Ovary (tissue), 3 donors: ENCODE measurements around the gene S100A10.

Experiments
- EP300 ChIP-seq: sonication (generic); formaldehyde crosslinking; IDR thresholded peaks from one replicate; pipeline ENCODE4 v1.6.1; 2017; ENCODE audit warnings: antibody characterized with exemption
- POLR2A ChIP-seq: fragments of 450-650 bp; IDR thresholded peaks from one replicate; pipeline ENCODE4 v1.6.1; 2017; ENCODE audit warnings: antibody characterized with exemption, mild to moderate bottlenecking, moderate library complexity
- TF ChIP-seq, protein P1 (sequence below), 3 donors: fragments of 450-650 bp in 2 of 3; fragments of 200-600 bp in 1 of 3; IDR thresholded peaks; one replicate each; pipeline versions ENCODE4 v1.5.1 to v1.8.0; 2016 to 2022; ENCODE audit warnings: antibody characterized with exemption in 3 of 3, mild to moderate bottlenecking in 1 of 3
- donor health status: DM: no; HTN: no; CAD: no.

DNA sequence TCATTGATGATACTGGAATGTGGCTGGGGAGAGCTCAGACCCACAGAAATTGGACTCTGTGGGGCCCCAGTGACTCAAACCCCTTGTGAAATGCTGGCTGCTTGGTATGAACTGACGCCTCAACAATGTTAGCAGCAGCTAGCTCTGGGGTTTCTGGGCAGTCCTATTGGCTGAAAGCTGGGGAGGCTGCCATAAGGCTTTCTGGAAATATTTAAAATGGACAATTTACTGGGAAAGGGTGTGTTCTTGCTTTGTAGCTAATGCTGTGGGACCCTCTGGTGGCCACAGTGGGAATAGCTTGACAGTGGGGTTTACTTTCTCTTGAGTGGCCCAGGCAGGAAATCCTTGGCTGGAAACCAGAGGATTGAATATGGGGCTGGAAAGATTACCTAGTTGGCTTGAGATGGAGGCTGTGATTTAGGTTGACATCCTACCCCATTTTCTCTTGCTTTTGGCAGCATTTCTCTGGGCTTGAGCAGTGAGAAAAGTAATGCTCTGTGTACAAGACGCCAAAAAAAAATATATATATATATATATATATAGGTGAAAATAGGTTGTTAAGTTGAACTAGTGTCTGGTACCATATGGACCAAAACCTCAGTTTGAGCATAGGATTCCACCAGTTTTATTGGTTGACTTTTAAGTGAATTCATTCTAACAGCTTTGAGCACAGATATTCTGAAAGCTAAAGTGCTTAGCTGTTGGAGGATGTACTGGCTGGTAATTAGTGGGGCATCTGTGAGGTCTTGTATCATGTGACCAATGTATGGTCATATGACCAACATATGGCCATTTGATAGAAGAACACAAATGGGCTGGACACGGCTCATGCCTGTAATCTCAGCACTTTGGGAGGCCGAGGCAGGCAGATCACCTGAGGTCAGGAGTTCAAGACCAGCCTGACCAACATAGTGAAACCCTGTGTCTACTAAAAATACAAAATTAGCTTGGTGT is 8.2 kb upstream of the S100A10 start:
- TF ChIP-seq, protein P1, sequence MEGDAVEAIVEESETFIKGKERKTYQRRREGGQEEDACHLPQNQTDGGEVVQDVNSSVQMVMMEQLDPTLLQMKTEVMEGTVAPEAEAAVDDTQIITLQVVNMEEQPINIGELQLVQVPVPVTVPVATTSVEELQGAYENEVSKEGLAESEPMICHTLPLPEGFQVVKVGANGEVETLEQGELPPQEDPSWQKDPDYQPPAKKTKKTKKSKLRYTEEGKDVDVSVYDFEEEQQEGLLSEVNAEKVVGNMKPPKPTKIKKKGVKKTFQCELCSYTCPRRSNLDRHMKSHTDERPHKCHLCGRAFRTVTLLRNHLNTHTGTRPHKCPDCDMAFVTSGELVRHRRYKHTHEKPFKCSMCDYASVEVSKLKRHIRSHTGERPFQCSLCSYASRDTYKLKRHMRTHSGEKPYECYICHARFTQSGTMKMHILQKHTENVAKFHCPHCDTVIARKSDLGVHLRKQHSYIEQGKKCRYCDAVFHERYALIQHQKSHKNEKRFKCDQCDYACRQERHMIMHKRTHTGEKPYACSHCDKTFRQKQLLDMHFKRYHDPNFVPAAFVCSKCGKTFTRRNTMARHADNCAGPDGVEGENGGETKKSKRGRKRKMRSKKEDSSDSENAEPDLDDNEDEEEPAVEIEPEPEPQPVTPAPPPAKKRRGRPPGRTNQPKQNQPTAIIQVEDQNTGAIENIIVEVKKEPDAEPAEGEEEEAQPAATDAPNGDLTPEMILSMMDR (IDR thresholded peaks at IDR 0.05): peak; percentile 72 to 86 (median 81)
- no peak for TF ChIP-seq EP300
- no peak for TF ChIP-seq POLR2A
